HG03280 (cell line): Measurements from ENCODE around the gene SCLY.

ENCODE experiments used
- ATAC-seq: cut with Tn5 transposase; IDR thresholded peaks from one replicate; pipeline ENCODE4 v1.9.1; 2021; ENCODE audit warnings: mild to moderate bottlenecking, moderate library complexity; ENCODE audit not compliant: unreplicated experiment

The SCLY gene

GRCh38 chr2:238136820-238137537 lies 76.2 kb downstream of the SCLY start:
- no peak for ATAC-seq

GRCh38 chr2:238137885-238138284 lies 77.1 kb downstream of the SCLY start:
- no peak for ATAC-seq

DNA sequence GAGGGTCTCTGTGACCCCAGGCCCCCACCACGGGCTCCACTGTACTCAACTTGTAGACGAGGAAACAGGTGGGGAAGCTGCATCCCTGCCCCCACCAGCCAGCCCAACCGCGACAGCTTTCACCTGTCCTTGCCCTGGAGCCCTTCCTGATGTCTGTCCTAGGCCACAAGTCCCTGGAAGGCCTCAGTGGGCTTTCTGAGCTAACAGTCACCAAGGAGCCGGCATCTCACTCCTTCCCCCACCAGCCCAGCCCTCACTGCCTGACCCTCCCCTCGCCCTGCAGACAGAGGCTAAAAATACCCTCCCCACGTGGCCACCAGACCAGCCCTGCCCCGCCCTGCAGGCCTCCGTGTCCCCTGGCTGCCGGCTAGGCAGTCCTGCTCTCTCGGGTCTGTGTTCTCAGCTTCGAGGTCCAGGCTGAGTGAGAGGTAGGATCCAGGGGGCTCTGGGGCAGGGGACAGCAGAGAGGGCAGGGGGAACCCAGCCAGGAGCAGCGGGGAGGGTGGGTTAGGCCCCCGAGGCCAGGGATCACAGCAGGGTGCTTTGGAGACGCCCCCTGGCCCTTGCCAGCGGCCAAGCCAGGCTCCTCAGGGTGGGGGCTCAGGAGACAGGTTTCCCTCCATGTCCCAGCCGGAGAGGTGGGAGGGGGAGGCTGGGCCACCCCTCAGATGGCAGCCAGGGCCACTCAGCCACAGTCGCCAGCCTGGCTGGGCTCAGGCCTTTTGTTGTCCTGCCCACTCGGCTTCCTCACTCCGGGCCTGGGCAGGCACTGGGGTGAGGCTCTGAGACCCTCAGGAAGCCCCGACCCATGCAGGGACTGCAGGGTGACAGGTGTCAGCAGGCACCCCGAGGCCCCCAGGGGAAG lies 77.8 kb downstream of the SCLY start, which contains the start of gene KLHL30:
Gene KLHL30 (plus strand): TSS at position 338 of the 865 bp plus-strand sequence. CDS start 2,087 bp downstream, outside the sequence.
- no peak for ATAC-seq

DNA sequence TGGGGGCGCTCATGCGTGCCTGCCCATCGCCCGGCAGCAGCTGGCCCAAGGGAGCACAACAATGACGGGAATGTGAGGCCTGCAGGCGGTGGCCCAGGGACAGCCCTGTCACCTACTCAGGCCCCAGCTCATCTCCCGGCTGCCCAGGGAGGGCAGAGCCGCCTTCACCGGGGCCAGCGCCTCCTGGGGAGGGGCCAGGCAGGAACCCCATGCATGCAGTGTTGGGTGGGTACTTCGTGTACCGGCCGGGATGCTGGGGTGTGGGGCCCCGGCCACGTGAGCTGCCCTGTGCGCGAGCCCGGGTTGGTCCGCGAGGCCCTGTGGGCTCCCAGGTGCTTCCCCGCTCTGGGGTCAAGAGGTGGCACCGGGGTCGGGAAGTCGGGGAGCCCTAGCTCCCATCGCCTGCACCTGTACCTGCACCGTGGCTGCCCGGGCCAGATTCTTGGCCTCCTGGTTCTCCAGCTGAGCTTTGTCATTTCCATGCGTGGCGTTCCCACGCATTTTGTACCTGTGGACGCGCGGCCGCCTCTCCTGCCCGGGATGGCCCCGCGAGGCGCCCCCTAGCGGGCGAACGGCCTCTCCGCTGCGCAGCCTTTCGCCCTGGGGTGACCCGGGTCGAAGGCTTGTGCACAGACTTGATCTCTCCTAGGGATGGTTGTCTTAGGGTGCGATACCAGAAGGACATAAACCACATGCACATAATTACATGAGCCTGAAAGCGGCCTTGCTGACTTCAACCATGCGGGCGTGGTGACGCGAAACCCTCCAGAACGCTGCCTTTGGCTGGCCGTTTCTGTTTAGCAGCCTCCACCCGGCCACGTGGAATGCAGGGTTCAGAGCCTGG lies 78.6 kb downstream of the SCLY start:
- no peak for ATAC-seq

DNA sequence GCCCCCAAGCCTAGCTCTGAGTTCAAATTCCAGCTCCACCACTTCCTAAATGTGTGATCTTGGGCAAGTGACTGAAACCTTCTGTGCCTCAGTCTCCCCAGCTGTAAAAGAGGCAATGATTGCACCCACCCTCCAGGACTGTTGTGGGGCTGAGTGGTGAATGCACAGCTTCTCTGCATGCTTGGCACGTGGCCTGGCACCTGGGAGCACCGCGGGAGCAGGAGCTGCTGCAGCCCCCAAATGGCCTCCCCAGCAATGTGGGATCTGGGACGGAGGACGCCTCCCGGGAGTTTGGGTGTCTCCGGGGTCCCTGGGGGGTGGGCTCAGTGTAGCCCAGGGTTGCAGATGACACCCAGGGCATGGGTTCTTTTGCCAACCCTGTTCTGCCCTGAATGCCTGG lies 79.2 kb downstream of the SCLY start:
- no peak for ATAC-seq

- no peak for ATAC-seq
These were observed 80.1 kb downstream of the SCLY start for GRCh38 chr2:238140721-238141540.

DNA sequence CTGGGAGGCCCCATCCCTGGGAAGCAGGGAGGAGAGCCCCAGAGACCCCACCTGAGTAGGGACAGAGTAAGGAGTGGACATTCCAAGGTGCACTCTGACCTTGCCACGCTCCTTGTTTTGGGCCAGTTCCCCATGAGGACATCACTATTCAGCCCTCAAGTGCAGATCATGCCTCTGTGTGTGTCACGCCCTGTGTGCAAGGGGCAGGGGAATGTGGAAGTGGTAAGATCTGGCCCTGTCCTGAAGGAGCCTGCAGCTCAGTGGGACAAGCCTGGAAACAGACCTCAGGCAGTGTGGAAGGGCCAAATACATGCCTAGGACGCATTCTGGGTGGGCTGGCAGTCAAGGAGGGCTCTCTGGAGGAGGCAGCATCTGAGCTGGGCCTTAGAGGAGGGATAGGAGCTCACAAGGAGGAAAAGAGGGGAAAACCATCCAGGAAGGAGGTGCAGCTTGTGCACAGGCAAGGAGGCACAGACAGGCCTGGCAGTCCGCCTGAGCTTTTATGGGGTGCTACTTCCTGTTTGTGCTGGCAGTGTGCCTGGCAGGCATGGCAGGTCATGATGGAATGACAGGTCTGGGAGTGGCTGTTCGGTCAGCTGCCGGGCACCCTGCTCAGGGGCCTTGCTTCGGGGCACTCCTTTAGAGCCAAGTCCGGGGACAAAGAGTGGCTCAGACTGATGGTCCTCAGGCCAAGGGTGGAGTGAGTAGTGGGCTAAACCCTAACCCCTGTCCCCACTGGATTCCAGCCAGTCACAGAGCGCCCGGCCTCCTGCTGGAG lies 80.9 kb downstream of the SCLY start:
- ATAC-seq: no peak

DNA sequence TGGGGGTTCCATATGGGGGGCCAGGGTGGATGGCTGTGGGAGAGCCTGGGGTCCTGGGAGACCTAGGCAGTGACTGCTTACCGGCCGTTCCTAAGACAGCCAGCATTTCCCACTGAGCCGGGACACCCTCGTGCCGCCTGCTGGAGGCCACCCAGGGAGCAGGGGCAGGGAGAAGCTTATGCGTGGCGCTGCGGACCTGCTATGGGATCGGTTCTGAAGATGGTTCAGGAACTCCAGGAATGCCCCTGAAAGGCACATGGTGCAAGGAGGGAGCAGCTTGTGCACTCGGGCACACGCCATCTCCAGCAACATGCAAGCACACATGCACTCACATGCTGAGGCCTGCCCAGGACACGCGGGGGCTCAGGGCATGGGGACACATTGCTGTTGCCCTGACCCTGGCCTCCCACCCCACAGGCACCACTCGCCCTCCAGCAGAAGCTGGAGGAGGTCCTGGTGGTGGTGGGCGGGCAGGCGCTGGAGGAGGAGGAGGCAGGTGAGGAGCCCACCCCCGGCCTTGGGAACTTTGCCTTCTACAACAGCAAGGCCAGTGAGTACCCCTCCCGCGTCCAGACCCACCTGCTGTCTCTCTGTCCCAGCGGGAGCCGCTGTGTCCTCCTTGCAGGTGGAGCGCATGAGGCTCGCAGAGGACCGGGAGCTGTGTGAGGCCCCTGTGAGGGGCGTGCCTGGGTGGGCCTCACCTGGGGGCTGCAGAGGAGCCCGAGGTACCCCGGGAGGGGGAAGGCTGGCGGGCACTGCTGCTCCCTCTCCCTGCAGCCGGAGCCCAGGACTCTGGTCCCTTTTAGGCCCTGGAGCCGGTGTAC lies 81.8 kb downstream of the SCLY start:
- no peak for ATAC-seq

DNA sequence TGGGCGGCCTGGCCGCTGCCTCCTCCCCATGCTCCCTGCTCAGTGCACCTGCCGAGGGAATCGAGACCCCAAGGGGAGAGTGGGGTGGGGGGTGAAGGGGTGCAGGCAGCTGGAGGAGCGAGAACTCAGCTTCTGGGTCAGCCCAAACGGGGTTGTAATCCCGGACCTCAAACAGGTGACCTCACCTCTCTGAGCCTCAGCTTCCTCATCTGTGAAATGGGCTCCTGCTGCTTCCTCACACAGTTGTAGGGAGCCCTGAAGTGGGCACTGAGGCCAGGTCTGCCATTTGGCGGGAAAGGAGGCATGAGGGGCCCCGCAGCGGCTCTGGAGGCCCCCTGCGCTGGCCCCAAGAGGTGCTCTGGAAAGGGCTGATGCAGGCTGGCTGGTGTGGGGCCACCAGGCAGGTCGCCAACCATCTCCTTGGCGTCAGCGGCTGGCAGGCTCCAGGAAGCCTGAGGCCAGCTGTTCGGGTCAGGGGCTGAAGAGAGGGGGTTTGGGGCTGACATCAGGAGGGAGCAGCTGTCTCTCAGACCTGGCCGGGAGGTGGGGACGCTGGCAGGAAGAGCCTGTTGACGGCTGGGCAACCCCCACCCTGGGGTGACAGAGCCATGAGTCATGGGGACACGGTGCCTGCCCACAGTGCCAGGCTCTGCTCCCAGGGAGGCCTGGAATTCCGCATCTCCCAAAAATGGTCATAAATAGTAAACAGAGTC lies 82.6 kb downstream of the SCLY start:
- ATAC-seq: no peak

DNA sequence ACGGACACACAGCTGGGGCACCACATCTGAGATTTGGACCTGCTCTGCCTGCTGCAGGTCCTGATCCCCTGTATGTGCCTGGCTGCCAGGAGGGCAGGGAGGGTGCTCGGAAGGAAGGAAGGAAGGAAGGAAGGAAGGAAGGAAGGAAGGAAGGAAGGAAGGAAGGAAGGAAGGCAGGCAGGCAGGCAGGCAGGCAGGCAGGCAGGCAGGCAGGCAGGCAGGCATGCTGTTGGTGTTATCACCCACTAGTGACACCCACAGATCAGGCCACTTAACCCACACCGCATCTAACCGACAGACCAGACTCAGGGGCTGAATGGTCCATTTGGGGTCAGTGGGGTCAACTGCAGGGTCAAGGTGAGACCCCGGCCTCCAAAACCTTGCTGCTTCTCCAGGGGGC lies 83.5 kb downstream of the SCLY start:
- no peak for ATAC-seq

- ATAC-seq: no peak
These were observed 84.2 kb downstream of the SCLY start for GRCh38 chr2:238145046-238145445.

- no peak for ATAC-seq
These were observed 85.0 kb downstream of the SCLY start for GRCh38 chr2:238145851-238146250.

DNA sequence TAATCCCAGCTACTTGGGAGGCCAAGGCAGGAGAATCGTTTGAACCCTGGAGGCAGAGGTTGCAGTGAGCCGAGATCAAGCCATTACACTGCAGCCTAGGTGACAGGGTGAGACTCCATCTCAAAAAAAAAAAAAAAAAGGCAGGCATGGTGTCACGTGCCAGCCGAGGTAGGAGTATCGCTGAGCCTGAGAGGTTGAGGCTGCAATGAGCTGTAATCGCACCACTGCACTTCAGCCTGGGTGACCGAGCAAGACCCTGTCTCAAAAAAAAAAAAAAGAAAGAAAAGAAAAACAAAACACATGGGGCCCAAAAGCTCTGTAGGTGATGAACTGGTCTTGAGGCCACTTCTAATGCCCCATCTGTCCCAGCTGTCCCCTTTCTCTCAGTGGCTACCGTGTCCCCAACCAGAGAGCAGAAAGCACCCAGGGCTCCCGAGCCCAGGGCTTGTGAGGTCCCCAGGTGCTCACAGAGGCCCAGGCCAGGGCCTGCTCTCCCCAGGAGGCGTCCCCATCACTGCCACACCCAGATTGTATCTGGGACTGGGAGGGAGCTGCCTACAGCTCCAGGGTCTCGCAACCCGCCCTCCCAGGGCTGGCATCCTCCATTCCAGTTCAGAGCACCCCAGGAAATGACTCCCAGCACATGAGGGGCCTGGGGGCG lies 86.2 kb downstream of the SCLY start:
- ATAC-seq: no peak

- ATAC-seq: no peak
These were observed 88.2 kb downstream of the SCLY start for GRCh38 chr2:238148981-238149380.
